Measurements from ENCODE around the gene MRPS23. TPM values are rescaled to one million over a fixed set of nuclear protein-coding genes. Genes with fewer than 3 reads are reported as not detected.
A peak's percentile ranks its signal among the peaks of the same experiment; 100 is the strongest.

Gene MRPS23
- total and polyA plus RNA-seq, 2 of the 13 experiments (the other 11 are each of a cell fraction or from before 2014, with no cell fraction given): 63.2 to 181 TPM

- TF ChIP-seq ZBTB40 (IDR thresholded peaks at IDR 0.05) (no peak), ZBTB40 (CRISPR knock-in tag; IDR thresholded peaks at IDR 0.05) (no peak), POLR2A (IDR thresholded peaks at IDR 0.05; ENCODE audit: insufficient read depth in 1 of 2, low read depth in 2 of 2, low read length in 2 of 2) (peak; percentile 46 to 72; a peak in 2 of 4 replicates), ZBTB34 (CRISPR knock-in tag; IDR thresholded peaks at IDR 0.05) (peak; percentile 84; the same call in 1 of the 2 replicates), ZKSCAN8 (CRISPR knock-in tag; IDR thresholded peaks at IDR 0.05; ENCODE audit: borderline replicate concordance) (peak; percentile 28; the same call in 1 of the 2 replicates), ZNF7 (CRISPR knock-in tag; IDR thresholded peaks at IDR 0.05) (no peak), ZBTB7A (CRISPR knock-in tag; IDR thresholded peaks at IDR 0.05) (no peak), CEBPZ (IDR thresholded peaks at IDR 0.05; ENCODE audit: low read length) (no peak), GTF3A (CRISPR knock-in tag; conservative IDR thresholded peaks at IDR 0.05) (no peak)
These were observed 11.4 kb upstream of the MRPS23 start (continued) for GRCh38 chr17:57861000-57861789.

Data from HepG2 (cell line).